DND-41 (cell line): ENCODE results near the gene TMEM163.
A peak's percentile ranks its signal among the peaks of the same experiment; 100 is the strongest.

Source experiments
- ATAC-seq: fragments of 200-7000 bp; cut with Tn5 transposase; 3 replicates; pipeline ENCODE4 v1.9.1; 2021; ENCODE audit warnings: low read depth; ENCODE audit not compliant: insufficient read depth
- DNase-seq: peaks from one replicate; pipeline ENCODE4 v3.0.0-alpha.2; 2020
- H2AFZ ChIP-seq: 2 replicates; pipeline ENCODE4 v1.6.0; 2012; ENCODE audit warnings: low read depth, low read length
- H3K27ac ChIP-seq: 2 replicates; pipeline ENCODE4 v1.5.1; 2012; ENCODE audit warnings: low read length, inconsistent platforms
- H3K27me3 ChIP-seq: fragments of 200-600 bp; sonication (generic); 2 replicates; pipeline ENCODE4 v1.6.0; 2012; ENCODE audit warnings: low read length, mild to moderate bottlenecking, inconsistent platforms; ENCODE audit not compliant: insufficient read depth, poor library complexity
- H3K36me3 ChIP-seq: 2 replicates; pipeline ENCODE4 v1.5.1; 2012; ENCODE audit warnings: low read length, inconsistent platforms; ENCODE audit not compliant: insufficient read depth
- H3K4me1 ChIP-seq: 2 replicates; pipeline ENCODE4 v1.5.1; 2012; ENCODE audit warnings: mild to moderate bottlenecking, low read length; ENCODE audit not compliant: insufficient read depth
- H3K4me2 ChIP-seq: 2 replicates; pipeline ENCODE4 v1.6.0; 2012; ENCODE audit warnings: mild to moderate bottlenecking, moderate library complexity, low read length, inconsistent platforms; ENCODE audit not compliant: insufficient read depth
- H3K4me3 ChIP-seq, 2 experiments: fragments of 200-600 bp in 1 of 2; shearing (Covaris generic) in 1 of 2; 2 replicates each; pipeline ENCODE4 v1.5.1; 2012 to 2016; ENCODE audit warnings: inconsistent platforms in 2 of 2, low read length in 2 of 2, mild to moderate bottlenecking in 2 of 2, low read depth in 1 of 2, moderate library complexity in 1 of 2
- H3K79me2 ChIP-seq: 2 replicates; pipeline ENCODE4 v1.6.0; 2012; ENCODE audit warnings: low read length, inconsistent platforms; ENCODE audit not compliant: insufficient read depth
- H3K9ac ChIP-seq: 2 replicates; pipeline ENCODE4 v1.6.0; 2012; ENCODE audit warnings: low read depth, mild to moderate bottlenecking, inconsistent platforms, low read length, moderate library complexity
- H3K9me3 ChIP-seq: 2 replicates; pipeline ENCODE4 v1.5.1; 2012; ENCODE audit warnings: low read length, moderate library complexity, mild to moderate bottlenecking, inconsistent platforms; ENCODE audit not compliant: insufficient read depth, severe bottlenecking
- H4K20me1 ChIP-seq: 2 replicates; pipeline ENCODE4 v1.6.0; 2012; ENCODE audit warnings: low read length; ENCODE audit not compliant: insufficient read depth
- CTCF ChIP-seq: IDR thresholded peaks from 2 replicates; pipeline ENCODE4 v1.5.1; 2012; ENCODE audit warnings: borderline replicate concordance, low read length, moderate library complexity, mild to moderate bottlenecking; ENCODE audit not compliant: poor library complexity, severe bottlenecking; ENCODE audit errors: extremely low read depth
- EZH2 ChIP-seq: IDR thresholded peaks from 3 replicates; pipeline ENCODE4 v1.6.1; 2012; ENCODE audit warnings: borderline replicate concordance, low read depth, mild to moderate bottlenecking, moderate library complexity, low read length, inconsistent platforms; ENCODE audit not compliant: severe bottlenecking

The TMEM163 gene

DNA sequence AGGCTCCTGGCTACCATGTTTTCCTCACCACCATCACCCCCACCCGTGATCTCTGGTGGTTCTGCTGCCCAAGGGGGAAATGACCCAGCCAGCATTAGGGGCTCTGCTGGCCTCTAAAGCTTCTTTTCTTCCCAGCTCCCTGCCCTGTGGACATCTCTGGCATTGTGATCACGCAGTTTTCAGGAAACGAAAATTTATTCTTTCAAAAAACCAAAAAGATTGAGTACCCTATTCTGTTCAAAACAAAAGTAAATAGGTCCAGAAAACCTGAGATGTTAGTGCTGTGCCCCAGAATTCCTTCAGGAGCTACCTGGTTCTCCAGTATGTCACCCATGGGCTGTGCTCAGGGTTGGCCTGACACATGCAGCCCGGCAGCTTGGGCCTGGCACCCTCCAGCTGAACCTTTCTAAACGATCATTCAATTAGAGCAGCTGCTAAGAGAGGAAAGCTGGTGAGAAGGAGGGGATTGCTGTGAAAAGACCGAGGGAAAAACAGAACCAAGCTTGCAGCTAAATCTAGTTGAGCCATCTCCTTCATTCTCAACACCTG lies 307.4 kb downstream of the TMEM163 start:
- Histone ChIP-seq H3K9ac (no peak overlapping the region), H3K4me3 (no peak overlapping the region), H4K20me1 (peaks cover 19% of the 10 kb centered on the region), H3K79me2 (no peaks in the 10 kb centered on the region), H3K27ac (peak overlapping the region; percentile 63), H3K4me2 (peak overlapping the region; percentile 49), H2AFZ (no peak overlapping the region), H3K36me3 (peaks cover 34% of the 10 kb centered on the region), H3K27me3 (no peaks in the 10 kb centered on the region), H3K9me3 (no peaks in the 10 kb centered on the region), H3K4me1 (peaks cover 41% of the 10 kb centered on the region)
- ATAC-seq (no peak), DNase-seq (no peak)
- no peak for TF ChIP-seq EZH2
- TF ChIP-seq CTCF, result no peak

GRCh38 chr2:134410831-134411231 lies 308.0 kb downstream of the TMEM163 start:
- Histone ChIP-seq H3K4me1 (peaks cover 41% of the 10 kb centered on the region), H3K9ac (no peak overlapping the region), H2AFZ (no peak overlapping the region), H3K9me3 (no peaks in the 10 kb centered on the region), H3K27ac (no peak overlapping the region), H3K36me3 (peaks cover 38% of the 10 kb centered on the region), H4K20me1 (peaks cover 22% of the 10 kb centered on the region), H3K4me3 (no peak overlapping the region), H3K27me3 (no peaks in the 10 kb centered on the region), H3K4me2 (no peak overlapping the region), H3K79me2 (no peaks in the 10 kb centered on the region)
- TF ChIP-seq CTCF (no peak), EZH2 (no peak)
- ATAC-seq (no peak), DNase-seq (no peak)

DNA sequence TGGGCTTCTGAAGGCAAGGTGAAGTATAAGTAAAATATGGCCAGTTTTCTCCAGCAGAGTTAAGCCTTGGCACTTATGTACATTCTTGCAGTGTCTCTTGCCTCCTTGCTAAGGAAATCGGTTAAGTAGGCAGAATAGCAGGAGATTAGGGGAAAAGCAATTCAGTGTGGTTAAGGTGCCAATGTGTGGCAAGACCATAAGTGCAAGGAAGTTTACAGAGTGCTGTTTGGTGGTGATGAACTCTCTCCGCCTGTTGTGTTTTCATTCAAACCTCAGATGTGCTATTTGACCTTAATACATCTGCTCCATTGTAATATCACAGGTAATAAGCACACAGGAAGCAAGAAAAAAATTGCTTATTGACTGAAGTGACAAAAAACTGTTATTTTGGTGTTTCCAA lies 308.8 kb downstream of the TMEM163 start:
- H3K27me3 ChIP-seq, result no peaks in the 10 kb centered on the region
- no peak overlapping the region for H3K27ac ChIP-seq
- no peak overlapping the region for H2AFZ ChIP-seq
- TF ChIP-seq EZH2 (no peak), CTCF (no peak)
- DNase-seq, result no peak
- H3K4me1 ChIP-seq, result peaks cover 41% of the 10 kb centered on the region
- ATAC-seq, result no peak
- H3K4me3 ChIP-seq, result no peak overlapping the region
- H3K9ac ChIP-seq, result no peak overlapping the region
- H3K9me3 ChIP-seq, result no peaks in the 10 kb centered on the region
- peaks cover 22% of the 10 kb centered on the region for H4K20me1 ChIP-seq
- H3K36me3 ChIP-seq, result peaks cover 44% of the 10 kb centered on the region
- no peak overlapping the region for H3K4me2 ChIP-seq
- no peaks in the 10 kb centered on the region for H3K79me2 ChIP-seq

GRCh38 chr2:134408791-134409190 lies 310.0 kb downstream of the TMEM163 start:
- Histone ChIP-seq H3K4me2 (no peak overlapping the region), H3K79me2 (no peaks in the 10 kb centered on the region), H3K4me3 (no peak overlapping the region), H3K36me3 (peaks cover 40% of the 10 kb centered on the region), H3K27me3 (no peaks in the 10 kb centered on the region), H3K9me3 (no peaks in the 10 kb centered on the region), H4K20me1 (peaks cover 22% of the 10 kb centered on the region), H3K9ac (no peak overlapping the region), H3K27ac (no peak overlapping the region), H3K4me1 (peaks cover 41% of the 10 kb centered on the region), H2AFZ (no peak overlapping the region)
- DNase-seq, result no peak
- no peak for ATAC-seq
- no peak for TF ChIP-seq CTCF
